Stimulated activated CD4-positive, alpha-beta T cell treated with anti-CD3 and anti-CD28 coated beads, Interleukin-15, amount 100 ng/mL, for 24 hours (primary cell): Measurements from ENCODE around the gene DNAJC7.
"Not testable (repeated sequence)": the region's sequence is repeated elsewhere in the genome, so short reads cannot be mapped to it uniquely, and the experiment has no call there.

Experiments used
- DNase-seq: peaks from one replicate; pipeline ENCODE4 v3.0.0-alpha.2; 2020

The DNAJC7 gene

DNA sequence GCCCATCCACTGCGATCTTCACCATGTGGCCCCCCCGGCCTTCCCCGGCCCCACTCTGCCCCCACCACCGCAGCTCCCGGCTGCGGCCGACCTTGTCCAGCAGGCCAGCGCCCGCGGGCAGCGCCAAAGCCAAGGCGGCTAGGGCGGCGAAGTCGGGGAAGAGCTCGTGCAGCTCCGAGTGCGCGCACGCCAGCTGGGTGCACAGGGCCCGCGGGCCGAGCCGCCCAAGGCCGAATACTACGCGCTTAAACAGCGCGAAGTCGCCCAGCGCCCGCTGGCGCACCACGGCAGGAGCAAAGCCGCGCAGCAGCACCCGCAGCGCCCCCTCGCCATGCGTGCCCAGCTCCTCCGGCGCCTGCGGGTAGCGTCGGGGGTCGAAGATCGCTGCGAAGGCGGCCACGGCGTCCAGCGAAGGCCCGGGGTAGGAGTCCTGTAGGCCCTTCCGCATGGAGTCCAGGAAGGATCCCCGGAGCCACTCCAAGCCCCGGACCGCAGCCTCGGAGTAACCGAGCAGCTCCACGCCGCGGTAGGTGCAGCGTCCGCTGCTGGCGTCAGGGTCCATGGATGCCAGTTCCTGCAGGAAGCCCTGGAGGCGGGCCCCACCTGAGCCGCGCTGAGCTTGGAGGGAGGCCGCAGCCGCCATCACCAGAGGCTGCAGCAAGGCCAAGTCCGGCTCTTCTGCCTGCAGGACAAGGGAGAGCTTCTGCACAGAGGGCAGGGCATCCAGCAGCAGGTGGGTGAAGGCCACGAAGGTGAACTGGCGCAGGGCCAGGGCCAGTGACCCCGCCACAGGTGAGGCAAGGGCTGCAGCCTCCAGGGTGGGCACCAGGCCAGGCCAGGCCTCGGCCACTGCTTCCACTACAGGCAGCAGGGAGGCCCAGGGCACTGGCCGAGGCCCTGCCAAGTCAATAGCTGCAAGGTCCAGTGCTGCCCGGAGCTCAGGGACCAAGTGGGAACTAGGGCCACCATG, 22.8 kb upstream of the DNAJC7 start:
- no peak for DNase-seq

DNA sequence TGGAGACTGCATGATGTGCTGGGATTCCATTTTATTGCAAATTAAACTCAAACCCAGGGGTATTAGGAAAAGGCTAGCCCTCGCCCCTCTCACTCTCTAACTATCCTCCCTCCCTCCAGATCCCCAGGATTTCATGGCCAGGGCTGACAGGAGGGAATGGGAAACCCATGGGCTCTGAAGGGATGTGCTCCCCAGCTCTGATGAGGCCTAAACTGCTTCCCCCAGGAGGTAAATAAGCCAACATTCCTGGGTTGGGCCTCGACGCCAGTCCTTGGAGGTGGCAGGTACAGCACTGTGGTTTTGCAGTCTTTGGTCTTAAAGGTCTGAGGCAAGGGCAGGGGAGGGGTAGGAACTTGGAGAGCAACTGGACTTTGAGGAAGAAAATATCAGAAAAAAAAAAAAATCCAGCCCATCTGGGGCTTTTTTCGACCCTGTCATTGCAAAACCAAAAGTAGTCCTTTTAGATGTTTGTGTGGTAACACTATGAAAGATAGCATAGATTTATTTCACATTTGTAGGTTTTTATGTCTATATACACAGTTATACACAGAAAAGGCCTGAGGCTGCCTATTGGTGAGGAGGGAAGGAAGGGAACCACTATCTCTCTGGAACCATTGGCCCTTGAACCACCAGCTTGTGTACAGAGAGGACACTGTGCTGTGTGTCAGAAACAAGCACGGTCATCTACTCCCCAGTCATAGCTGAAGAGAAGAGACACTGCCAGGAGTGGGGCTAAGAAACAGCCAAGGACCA, 21.2 kb upstream of the DNAJC7 start:
- DNase-seq: no peak

DNA sequence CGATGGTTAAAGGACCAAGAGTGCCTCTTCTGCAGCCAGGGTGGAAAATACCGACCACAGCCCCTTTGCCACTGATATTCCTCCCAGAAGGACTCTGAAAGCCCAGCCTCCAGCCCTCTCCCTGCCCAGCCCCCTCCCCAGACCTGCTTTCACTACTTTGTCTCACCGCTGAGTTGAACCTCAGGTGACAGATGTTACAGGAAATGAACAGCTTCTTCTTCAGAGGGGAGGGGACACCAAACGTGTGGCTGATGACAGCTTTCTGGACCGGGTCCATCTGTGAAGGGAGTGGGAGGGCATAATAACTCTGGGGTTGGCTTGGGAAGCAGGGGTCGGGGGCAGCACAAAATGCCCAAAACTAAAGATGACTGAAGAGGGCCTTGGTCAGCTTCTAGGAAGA, 16.8 kb upstream of the DNAJC7 start:
- DNase-seq: no peak

DNA sequence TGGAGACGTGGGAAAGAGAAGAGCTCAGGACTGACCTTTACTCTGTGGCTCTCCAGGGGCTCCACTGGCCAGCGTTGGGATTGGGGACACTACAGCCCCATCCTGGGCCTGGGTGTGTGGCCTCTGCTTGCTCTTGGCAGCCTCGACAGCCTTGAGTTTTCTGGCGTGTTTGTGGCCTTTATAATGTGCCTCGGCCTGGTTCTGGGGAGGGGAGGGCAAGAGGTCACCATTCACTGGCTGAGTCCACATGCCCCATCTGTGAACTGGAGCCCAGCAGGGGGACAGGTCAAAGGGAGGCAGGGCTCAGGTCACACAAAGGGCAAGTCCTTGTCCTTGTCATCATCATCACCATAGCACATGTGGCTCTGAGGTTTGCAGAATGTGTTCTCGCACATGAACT, 14.3 kb upstream of the DNAJC7 start:
- no peak for DNase-seq

DNA sequence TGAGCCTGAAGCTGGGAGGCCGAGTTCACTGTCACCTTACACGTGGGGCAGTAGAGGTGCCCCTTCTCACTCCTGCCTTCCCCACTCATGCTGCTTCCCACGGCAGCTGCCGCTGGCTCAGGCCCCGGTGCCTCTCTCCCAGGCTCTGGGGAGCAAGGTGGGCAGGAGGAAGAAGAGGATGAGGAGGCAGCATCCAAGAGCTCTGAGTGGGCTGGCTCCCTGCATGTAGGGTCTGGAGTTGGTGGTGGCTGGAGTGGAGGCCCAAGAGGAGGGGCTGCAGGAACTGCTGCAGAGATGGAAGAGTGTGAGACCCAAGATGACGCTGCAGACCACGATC, 11.5 kb upstream of the DNAJC7 start:
- DNase-seq: no peak

DNA sequence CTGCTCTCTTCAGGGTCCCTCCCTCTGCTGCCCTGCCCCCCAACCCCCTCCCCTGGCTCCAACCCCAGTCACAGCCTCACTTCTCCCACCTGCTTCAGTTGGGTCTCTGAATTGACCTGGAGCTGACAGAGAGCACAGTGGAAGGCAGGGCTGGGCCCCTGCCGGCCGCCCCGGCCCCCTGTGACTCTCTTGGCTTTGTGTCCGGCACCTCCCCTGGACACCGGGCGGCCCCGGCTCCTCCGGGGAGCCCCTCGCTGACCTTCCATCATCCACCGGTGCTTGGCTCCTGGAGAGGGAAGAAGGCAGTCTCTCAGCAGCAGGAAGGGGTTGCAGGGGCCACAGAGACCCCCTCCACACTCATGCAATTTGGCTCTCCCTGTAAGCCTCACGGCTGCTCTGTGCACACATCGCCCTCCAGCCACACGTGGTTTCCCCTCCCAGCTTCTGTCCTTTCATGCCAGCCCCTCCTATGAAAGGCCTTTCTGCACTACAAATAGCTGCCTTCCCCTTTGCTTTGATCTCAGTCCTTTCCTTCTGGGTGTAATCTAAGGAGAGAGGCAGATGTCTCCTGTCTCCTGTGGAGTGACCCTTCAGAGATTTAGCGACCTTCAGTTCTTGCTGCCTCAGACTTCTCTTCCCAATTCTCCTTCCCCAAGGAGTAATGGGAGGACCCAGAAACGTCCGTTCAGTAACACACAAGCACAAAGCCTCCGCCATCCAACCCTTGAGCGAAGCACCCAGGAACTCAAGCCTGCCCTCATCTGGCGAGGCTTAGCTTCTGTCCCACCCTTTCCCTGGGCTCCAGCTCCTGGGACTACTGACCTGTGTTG, 10.9 kb upstream of the DNAJC7 start:
- no peak for DNase-seq

DNA sequence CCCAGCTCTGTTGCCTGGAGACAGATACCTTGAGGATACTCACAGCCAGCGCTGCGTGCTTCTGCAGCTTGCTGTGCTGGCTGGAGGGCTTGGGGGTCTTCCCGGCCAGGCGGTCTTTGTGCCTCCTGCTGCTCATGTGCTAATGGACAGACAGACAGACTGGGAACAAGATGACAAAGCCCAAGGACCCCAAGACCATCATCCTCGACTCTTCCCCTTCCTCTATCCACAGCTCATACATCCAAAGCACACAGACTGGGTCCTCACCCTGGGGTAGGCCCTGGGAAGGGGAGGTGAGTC, 10.3 kb upstream of the DNAJC7 start:
- DNase-seq: no peak

DNA sequence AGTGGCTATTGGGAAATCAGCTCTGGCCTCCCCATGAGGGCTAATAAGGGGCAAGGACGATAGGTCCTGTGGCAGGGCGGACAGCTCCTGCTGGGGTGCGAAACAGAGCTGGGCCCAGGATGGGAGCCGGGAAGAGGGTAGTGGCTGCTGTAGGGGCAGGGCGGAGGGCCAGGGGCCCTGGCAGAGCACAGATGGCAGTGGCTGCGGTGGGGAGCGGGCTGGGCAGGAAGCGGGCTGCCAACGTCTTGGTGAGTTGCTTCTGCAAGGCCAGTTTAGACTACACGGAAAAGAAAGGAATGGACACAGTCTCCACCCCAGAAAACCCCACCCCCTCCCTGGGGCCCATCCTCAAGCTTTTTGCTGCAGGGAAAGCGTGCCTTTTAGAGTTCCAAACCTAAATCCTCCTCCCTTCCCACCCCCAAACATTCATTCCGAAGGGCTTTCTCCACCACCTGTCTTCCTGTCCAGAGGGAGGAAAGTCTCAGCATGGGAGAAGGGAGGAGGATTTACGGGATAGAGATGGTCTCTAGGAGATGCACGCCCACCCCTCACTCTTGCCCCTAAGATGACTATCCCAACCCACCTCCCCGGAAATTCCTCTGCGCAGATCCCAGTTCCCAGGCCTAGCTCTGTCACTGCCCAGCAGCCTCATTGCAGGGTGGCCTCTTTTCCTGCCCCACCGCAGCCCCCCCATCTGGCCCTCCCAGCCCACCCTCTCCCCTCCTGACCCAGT, 9.8 kb upstream of the DNAJC7 start:
- DNase-seq: no peak

DNA sequence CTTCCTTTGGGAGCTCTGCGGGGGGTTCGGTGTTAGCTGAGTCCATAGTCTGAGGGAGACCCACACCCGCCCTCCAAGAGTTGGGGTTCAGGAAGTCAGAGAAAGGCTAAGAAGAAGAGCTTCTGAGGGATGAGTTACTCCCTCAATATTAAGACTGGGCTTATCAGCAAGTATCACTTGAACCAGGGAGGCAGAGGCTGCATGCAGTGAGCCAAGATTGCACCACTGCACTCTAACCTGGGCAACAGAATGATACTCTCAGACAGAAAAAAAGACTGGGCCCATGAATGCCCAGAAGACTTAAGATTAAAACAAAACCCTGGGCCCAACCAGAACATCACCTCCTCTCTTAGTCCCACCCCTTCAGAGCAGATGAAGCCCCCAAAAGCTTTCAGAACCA, 8.7 kb upstream of the DNAJC7 start:
- DNase-seq: no peak

DNA sequence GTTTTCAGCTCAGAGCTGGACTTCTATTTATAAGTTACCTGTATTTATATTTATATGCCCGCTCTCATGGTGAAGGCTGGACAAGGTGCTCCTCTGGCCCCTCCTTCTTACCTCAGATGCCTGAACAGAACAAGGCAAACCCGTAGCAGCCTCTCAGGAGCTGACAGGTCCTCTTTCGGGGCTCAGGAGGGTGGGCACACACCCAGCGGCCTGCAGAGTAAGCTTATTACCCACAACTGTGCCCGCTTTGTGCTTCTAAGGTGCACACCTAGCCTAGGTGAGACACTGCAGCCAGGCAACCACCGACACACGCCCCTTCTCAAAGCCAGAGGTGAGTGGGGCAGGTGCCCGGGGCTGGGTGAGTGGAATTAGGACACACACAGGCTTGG, 7.9 kb upstream of the DNAJC7 start:
- no peak for DNase-seq

DNA sequence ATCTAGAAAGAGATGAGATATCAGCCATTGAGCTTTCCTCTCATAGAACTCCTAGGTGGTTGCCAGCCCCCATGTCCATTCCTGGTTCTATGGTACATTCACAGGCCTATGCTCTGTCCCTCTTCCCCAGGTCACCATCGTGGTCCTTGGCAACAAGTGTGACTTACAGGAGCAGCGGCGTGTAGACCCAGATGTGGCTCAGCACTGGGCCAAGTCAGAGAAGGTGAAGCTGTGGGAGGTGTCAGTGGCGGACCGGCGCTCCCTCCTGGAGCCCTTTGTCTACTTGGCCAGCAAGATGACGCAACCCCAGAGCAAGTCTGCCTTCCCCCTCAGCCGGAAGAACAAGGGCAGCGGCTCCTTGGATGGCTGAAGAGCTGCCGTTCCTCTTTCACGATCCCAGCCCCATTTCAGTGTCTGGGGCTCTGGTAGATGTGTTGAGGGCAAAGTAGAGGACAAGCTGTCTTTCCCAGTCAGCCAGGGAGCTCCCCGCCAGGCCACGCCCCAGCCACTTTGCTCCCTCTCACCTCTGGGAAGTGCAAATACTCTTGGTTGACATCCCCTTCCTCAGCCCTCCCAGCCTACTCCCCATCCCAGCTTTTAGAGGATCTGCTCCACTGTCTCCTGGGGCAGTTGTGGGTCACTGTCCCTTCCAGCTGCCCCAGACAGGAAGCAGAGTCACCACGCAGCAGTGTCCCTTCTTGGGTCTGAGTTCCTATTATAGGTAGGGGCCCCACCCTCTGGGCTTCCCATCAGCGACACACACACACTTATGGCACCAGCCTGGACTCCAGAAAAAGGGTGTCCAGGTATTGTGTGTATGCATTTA, 6.5 kb upstream of the DNAJC7 start:
- DNase-seq: no peak

DNA sequence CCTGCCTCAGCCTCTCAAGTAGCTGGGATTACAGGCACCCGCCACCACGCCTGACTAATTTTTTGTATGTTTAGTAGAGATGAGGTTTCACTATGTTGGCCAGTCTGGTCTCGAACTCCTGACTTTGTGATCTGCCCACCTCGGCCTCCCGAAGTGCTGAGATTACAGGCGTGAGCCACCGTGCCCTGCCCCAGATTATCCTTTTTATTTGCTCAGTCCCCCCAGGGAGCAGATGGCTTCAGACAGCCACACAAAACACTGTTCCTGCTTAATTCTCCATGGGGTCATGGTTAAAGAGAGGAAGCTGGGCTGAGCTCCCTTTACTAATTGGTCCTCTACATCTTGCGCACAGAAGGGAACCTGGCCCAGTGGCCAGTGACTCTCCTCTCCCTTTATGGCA, 3.6 kb upstream of the DNAJC7 start:
- not testable (repeated sequence) for DNase-seq

DNA sequence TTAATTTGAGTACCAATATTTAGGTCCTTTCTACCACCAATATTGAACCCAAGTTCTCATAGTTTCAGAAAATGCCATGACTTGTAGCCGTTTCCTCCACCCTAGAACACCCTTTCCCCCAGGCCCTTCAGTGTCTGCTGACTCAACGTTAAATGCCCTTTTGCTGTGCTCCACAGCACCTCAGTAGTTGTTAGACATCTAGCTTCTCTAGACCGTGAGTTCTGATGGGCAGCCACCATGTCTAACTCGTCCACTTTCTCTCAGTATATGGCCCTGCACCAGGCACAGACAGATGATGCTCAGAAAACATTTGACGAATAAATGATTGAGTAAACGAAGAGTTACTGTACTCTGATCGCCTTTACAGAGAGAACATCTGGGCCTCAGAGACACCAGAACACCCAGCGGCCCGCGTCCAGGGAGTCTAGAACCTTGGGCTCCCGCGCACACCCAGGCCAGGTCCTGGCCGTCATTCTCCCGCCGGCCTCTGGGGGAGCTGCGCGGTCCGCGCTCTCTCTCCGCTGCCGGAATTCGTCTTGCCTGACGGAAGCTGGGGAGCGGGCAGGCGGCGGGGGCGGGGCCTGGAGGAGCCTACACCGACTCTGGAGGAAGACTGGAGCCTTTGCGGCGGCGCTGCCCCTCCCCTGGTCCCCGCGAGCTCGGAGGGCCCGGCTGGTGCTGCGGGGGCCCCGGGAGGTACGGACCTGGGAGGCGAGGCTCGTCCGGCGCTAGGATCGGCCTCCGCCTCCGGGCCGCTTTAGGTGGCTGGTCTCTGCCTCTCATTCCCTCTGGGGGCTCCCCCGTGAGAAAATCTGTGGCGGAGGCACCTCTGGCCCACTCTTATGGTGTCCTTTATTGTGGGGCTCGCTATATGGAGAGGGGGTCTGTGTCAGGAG, 2.5 kb upstream of the DNAJC7 start, which contains the start of gene NKIRAS2:
TSS of gene NKIRAS2 (plus strand) at position 582 of the 896 bp plus-strand sequence. CDS start 1,488 bp downstream, outside the sequence.
- DNase-seq: peak; percentile 97

DNA sequence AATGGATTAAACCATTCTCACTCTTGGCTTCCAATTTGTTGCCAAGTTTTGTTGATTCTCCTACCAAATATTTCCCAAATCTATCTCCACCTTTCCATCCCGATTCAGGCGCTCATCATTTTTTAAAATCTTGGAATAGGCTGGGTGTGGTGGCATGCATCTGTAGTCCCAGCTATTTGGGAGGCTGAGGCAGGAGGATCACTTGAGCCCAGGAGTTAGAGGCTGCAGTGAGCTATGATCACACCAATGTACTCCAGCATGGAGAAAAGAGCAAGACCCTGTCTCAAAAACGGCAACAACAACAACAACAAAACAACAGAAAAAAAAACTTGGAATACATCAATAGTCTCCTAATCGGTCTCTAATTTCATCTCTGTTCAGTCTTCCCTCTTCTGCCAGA, 1.7 kb upstream of the DNAJC7 start:
- DNase-seq: no peak

DNA sequence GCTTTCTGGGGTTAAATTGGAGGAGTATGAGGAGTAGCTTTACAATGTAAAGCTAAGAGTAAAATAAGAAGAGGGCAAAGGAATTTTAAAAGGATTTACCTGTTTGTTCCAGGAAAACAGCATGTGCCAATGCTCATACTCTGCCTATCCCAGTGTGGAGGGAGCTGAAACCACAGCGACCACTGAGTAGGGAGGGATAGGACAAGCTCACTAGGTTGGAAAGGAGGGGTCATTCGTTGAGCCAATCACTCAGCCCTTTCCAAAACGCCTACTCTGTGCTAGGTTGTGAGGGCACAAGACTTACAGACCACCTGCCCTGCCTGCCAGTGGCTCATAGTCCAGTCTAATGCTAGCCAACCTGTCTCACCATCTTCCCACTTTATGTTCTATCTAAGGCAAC, 1.1 kb upstream of the DNAJC7 start:
- DNase-seq: no peak

DNA sequence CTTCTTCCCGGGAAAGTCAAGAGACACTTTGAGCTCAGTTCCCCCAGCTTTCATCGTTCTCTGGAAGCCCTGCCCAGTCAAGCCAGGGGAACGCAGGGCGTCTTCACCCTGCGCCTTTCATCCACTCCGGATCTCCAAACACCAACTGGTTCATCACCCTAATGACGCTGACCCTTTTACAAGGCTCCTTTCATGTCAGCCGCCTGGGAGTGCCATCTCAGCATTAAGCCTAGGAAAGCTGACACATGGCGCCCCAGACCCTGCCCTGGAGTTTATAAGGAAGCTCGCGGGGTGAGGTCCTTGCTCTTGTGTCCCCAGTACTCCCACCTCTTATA, 594 bp upstream of the DNAJC7 start:
- peak; percentile 40 for DNase-seq

DNA sequence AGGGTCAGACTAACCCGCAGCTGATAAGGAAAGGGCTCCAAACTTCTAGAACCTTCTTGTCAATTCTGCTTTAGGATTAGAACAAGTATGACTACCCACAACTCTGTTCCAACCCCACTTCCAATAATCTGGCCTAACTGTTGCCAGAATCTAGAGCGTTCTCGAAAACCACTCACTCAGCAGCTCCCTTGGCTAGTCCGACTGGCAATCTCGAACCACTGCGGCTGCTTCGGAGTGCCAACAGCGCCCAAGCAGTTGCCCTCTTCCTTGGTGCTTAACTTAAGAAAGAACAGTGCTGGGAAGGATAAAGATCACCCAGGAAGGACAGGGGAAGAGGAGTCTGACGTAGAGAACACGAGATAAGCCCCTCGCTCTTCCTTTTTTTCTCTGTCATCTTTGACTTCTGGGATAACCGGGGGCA, 818 bp downstream of the DNAJC7 start:
- peak; percentile 23 for DNase-seq

DNA sequence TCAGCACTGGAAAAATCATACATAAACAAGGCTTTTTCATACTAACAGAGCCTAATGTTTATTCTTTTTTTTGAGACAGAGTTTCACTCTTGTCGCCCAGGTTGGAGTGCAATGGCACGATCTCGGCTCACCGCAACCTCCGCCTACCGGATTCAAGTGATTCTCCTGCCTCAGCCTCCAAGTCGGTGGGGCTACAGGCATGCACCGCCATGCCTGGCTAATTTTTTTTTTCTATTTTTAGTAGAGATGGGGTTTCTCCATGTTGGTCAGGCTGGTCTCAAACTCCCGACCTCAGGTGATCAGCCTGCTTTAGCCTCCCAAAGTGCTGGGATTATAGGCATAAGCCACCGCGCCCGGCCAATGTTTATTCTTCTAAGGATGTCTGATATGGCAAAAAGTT, 3.5 kb downstream of the DNAJC7 start:
- DNase-seq: not testable (repeated sequence)

DNA sequence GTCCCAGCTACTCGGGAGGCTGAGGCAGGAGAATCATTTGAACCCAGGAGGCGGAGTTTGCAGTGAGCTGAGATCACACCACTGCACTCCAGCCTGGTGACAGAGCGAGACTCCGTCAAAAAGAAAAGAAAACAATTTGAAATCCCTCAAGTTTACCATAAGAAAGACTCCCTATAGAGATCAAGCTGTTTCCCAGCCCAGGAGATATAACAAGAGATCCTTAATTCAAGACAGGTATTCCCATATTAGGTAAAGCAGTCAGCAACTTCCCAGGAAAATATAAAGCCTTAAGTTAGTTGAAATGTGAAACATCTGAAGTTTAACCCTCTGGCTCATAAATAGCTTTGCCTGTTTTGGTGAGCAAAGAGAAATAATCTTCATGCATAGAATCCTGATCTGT, 4.9 kb downstream of the DNAJC7 start:
- DNase-seq: not testable (repeated sequence)

DNA sequence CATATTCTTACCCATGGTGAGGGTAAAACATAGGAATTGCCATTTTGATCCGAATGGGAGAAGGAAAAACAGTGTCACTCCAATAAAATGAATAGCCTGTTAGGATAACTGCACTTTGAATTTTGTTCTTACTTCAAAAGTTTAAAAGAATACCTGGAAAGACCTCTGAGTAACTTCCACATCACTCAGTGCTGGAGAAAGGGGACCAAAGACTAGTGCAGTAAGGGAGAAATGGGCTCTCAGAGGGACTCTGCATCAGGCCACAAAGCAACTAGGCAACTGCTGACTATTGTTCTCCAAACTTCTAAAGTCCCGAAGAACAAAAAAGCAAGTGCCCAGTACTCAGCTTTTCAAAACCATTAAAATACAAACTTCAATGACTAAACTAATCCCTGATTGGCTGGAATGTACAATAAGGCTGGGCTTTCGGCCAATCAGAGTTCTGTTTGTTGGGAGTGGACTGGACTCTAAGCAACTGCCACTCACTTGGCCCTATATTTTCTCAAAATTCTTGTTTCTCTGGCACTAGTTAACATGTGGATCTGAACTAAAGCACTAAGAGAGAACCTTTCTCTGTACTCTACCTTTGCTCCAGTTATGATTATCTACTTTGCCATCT, 6.2 kb downstream of the DNAJC7 start:
- DNase-seq: no peak
